Fibroblast of lung (primary cell): ENCODE results near the gene LRP10. TPM values are rescaled to one million over a fixed set of nuclear protein-coding genes. Genes with fewer than 3 reads are reported as not detected.

Experiments
- DNase-seq, 2 donors: peaks; one replicate each; pipeline versions ENCODE4 v3.0.0 to v3.0.0-alpha.2; 2010; ENCODE audit warnings: low read depth in 2 of 2
- H2AFZ ChIP-seq: 2 replicates; pipeline ENCODE4 v1.5.1; 2012; ENCODE audit warnings: low read length, control low read depth, inconsistent platforms
- H3K27ac ChIP-seq: 2 replicates; pipeline ENCODE4 v1.5.1; 2011; ENCODE audit warnings: low read length, control low read depth; ENCODE audit not compliant: insufficient read depth
- H3K27me3 ChIP-seq: 2 replicates; pipeline ENCODE4 v1.5.1; 2011; ENCODE audit warnings: mild to moderate bottlenecking, low read length; ENCODE audit not compliant: control insufficient read depth, insufficient read depth
- H3K36me3 ChIP-seq: 2 replicates; pipeline ENCODE4 v1.5.1; 2011; ENCODE audit warnings: low read length; ENCODE audit not compliant: control insufficient read depth, insufficient read depth
- H3K4me1 ChIP-seq: 2 replicates; pipeline ENCODE4 v1.5.1; 2011; ENCODE audit warnings: low read length; ENCODE audit not compliant: control insufficient read depth, insufficient read depth; ENCODE audit errors: extremely low read depth
- H3K4me2 ChIP-seq: 2 replicates; pipeline ENCODE4 v1.5.1; 2011; ENCODE audit warnings: low read length, control low read depth; ENCODE audit not compliant: insufficient read depth; ENCODE audit errors: extremely low read depth
- H3K4me3 ChIP-seq, 4 experiments: fragments of 200-600 bp in 1 of 4; sonication (generic) in 1 of 4; replicated peaks in 1 of 4; 2 replicates each; pipeline ENCODE4 v1.5.1; 2011 to 2016; ENCODE audit warnings: low read length in 4 of 4, low read depth in 3 of 4, mild to moderate bottlenecking in 3 of 4, control low read depth in 2 of 4, inconsistent platforms in 1 of 4, mixed read lengths in 1 of 4; ENCODE audit not compliant: insufficient read depth in 1 of 4; ENCODE audit errors: control extremely low read depth in 1 of 4
- H3K79me2 ChIP-seq: 2 replicates; pipeline ENCODE4 v1.5.1; 2012; ENCODE audit warnings: mild to moderate bottlenecking, low read length, inconsistent platforms; ENCODE audit not compliant: control insufficient read depth, insufficient read depth
- H3K9ac ChIP-seq: 2 replicates; pipeline ENCODE4 v1.5.1; 2011; ENCODE audit warnings: mild to moderate bottlenecking, low read length, control low read depth; ENCODE audit not compliant: insufficient read depth
- H3K9me3 ChIP-seq: 2 replicates; pipeline ENCODE4 v1.5.1; 2012; ENCODE audit warnings: low read depth, low read length; ENCODE audit not compliant: control insufficient read depth, insufficient read depth
- H4K20me1 ChIP-seq: 2 replicates; pipeline ENCODE4 v1.5.1; 2011; ENCODE audit warnings: low read length; ENCODE audit not compliant: control insufficient read depth, insufficient read depth; ENCODE audit errors: extremely low read depth
- EZH2 ChIP-seq: IDR thresholded peaks from 2 replicates; pipeline ENCODE4 v1.5.1; 2012; ENCODE audit warnings: low read length, control low read depth, mild to moderate bottlenecking; ENCODE audit errors: missing control alignments
- polyA plus RNA-seq, 2 donors: library from polyadenylated mRNA; depleted of rRNA in 1 of 2; stranded (reverse) in 1 of 2; unstranded in 1 of 2; fragments of >200 nt; gene quantifications; 2 replicates each; pipeline ENCODE4 v1.2.1, GENCODE V29; 2011 to 2012; ENCODE audit warnings: missing spikeins in 1 of 2
- total RNA-seq: library from RNA; depleted of rRNA; stranded (reverse); fragments of >200 nt; gene quantifications from 2 replicates; pipeline ENCODE4 v1.2.1, GENCODE V29; 2014
- TF ChIP-seq, protein P1 (sequence below), 2 donors: IDR thresholded peaks in 1 of 2; conservative IDR thresholded peaks in 1 of 2; 1 replicate in 1 of 2; 2 replicates in 1 of 2; pipeline ENCODE4 v1.5.1; 2011 to 2012; ENCODE audit warnings: low read length in 2 of 2, control low read depth in 1 of 2, inconsistent platforms in 1 of 2, low read depth in 1 of 2, mild to moderate bottlenecking in 1 of 2

Gene LRP10
- total and polyA plus RNA-seq, 2 donors (not counting 1 experiment from before 2014, with no cell fraction given), result 95.5 to 130 TPM

DNA sequence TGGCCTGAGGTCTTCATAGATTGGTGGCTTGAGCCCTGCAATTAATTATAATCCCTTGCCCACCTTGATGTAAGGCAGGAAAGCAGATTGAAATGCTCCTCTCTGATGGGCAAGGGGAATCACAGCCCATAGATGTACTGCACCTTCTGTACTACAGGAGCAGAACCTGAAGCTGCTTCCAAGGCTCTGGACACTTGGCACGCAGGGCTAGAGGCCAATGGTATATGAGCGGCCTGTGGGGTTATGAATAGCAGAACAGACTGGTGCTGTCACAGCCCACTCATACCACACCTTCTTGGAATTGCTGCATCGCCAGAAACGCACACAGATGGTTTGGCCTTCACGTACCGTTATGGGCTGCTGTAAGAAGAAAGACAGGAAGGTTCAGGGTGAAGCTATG lies 49.2 kb downstream of the LRP10 start:
- no peak overlapping the region for H3K4me2 ChIP-seq
- no peak overlapping the region for H3K9ac ChIP-seq
- no peak overlapping the region for H2AFZ ChIP-seq
- H3K79me2 ChIP-seq, result peaks cover 17% of the 10 kb centered on the region
- H3K4me3 ChIP-seq, result no peak overlapping the region
- no peak for DNase-seq
- H3K27me3 ChIP-seq, result no peaks in the 10 kb centered on the region
- H3K36me3 ChIP-seq, result peaks cover 10% of the 10 kb centered on the region
- no peak for TF ChIP-seq EZH2
- TF ChIP-seq, protein P1, sequence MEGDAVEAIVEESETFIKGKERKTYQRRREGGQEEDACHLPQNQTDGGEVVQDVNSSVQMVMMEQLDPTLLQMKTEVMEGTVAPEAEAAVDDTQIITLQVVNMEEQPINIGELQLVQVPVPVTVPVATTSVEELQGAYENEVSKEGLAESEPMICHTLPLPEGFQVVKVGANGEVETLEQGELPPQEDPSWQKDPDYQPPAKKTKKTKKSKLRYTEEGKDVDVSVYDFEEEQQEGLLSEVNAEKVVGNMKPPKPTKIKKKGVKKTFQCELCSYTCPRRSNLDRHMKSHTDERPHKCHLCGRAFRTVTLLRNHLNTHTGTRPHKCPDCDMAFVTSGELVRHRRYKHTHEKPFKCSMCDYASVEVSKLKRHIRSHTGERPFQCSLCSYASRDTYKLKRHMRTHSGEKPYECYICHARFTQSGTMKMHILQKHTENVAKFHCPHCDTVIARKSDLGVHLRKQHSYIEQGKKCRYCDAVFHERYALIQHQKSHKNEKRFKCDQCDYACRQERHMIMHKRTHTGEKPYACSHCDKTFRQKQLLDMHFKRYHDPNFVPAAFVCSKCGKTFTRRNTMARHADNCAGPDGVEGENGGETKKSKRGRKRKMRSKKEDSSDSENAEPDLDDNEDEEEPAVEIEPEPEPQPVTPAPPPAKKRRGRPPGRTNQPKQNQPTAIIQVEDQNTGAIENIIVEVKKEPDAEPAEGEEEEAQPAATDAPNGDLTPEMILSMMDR (conservative IDR thresholded peaks at IDR 0.05 in 1 of 2, IDR thresholded peaks at IDR 0.05 in 1 of 2; ENCODE audit: low read depth in 1 of 2, low read length in 2 of 2), result no peak
- no peaks in the 10 kb centered on the region for H3K4me1 ChIP-seq
- no peak overlapping the region for H3K27ac ChIP-seq
- H4K20me1 ChIP-seq, result no peaks in the 10 kb centered on the region
- H3K9me3 ChIP-seq, result no peaks in the 10 kb centered on the region

DNA sequence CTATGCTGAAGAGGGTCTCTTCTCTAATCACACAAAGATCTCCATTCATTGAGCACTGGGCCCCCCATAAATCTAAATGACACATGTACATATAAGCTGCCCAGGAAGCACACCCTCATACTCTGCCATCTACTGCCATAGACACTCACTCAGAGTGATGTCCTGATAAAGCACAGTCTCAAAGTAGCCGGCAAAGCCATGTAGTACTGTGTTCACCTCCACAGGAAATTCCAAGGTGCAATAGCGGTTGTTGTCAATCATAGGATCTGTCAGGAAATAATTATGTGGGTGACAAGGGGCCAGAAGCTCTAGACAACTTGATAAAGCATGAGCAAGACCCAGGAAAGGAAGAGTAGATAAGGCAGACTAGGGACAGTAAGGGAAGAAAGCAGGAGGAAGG lies 50.8 kb downstream of the LRP10 start:
- TF ChIP-seq EZH2, result no peak
- TF ChIP-seq, protein P1 (conservative IDR thresholded peaks at IDR 0.05 in 1 of 2, IDR thresholded peaks at IDR 0.05 in 1 of 2; ENCODE audit: low read depth in 1 of 2, low read length in 2 of 2), result no peak
- no peak overlapping the region for H3K4me2 ChIP-seq

DNA sequence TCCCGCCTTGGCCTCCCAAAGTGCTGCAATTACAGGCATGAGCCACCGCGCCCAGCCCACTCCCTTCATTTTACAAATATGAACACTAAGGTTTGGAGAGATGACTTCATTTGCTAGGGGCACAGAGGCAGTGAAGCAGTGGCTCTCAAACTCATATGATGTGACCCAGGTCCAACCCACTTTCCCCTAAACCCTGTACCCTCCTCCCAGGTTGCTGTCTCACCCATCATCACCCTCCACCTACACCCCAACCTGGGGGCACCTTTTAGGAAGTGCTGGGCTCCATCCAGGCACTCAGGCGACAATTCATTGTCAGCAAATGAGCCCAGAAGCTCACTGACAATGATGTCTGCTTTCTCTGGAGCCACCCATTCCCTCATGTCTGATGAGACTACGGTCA lies 52.2 kb downstream of the LRP10 start:
- H3K4me3 ChIP-seq, result no peak overlapping the region
- H3K4me2 ChIP-seq, result no peak overlapping the region
- H3K9me3 ChIP-seq, result no peaks in the 10 kb centered on the region
- peaks cover 16% of the 10 kb centered on the region for H3K36me3 ChIP-seq
- no peak overlapping the region for H3K27ac ChIP-seq
- H4K20me1 ChIP-seq, result no peaks in the 10 kb centered on the region
- peaks cover 14% of the 10 kb centered on the region for H3K79me2 ChIP-seq
- peaks cover 7% of the 10 kb centered on the region for H3K4me1 ChIP-seq
- H3K9ac ChIP-seq, result no peak overlapping the region
- no peaks in the 10 kb centered on the region for H3K27me3 ChIP-seq
- DNase-seq, result no peak
- TF ChIP-seq, protein P1 (conservative IDR thresholded peaks at IDR 0.05 in 1 of 2, IDR thresholded peaks at IDR 0.05 in 1 of 2; ENCODE audit: low read depth in 1 of 2, low read length in 2 of 2), result no peak
- TF ChIP-seq EZH2, result no peak
- no peak overlapping the region for H2AFZ ChIP-seq

More for the DNA sequence above, 50.8 kb downstream of the LRP10 start:
- no peak for DNase-seq
- Histone ChIP-seq H3K9me3 (no peaks in the 10 kb centered on the region), H3K27ac (no peak overlapping the region), H3K36me3 (peaks cover 14% of the 10 kb centered on the region), H3K79me2 (peaks cover 9% of the 10 kb centered on the region), H3K4me3 (no peak overlapping the region), H3K9ac (no peak overlapping the region), H3K4me1 (no peaks in the 10 kb centered on the region), H3K27me3 (no peaks in the 10 kb centered on the region), H2AFZ (no peak overlapping the region), H4K20me1 (no peaks in the 10 kb centered on the region)
